Urinary bladder (tissue), 4 donors: ENCODE measurements around the gene THRAP3. TPM values are rescaled to one million over a fixed set of nuclear protein-coding genes. Genes with fewer than 3 reads are reported as not detected.
A peak's percentile ranks its signal among the peaks of the same experiment; 100 is the strongest.

Experiments
- DNase-seq: peaks from one replicate; pipeline ENCODE4 v3.0.0-alpha.2; 2015; ENCODE audit errors: extremely low spot score
- H3K27ac ChIP-seq: one replicate; pipeline ENCODE4 v1.5.1; 2013; ENCODE audit warnings: low read depth, mild to moderate bottlenecking, moderate library complexity
- H3K36me3 ChIP-seq: one replicate; pipeline ENCODE4 v1.6.1; 2013; ENCODE audit warnings: mild to moderate bottlenecking, moderate library complexity; ENCODE audit not compliant: insufficient read depth
- H3K4me1 ChIP-seq: one replicate; pipeline ENCODE4 v1.6.1; 2013; ENCODE audit warnings: mild to moderate bottlenecking, moderate library complexity; ENCODE audit not compliant: insufficient read depth
- H3K4me3 ChIP-seq: one replicate; pipeline ENCODE4 v1.5.1; 2013; ENCODE audit warnings: low read depth, low read length
- WGBS: extraction: QIAGEN DNeasy Blood & Tissue Kit; methylation state at CpG from one replicate; pipeline ENCODE4 v1.1.7; 2013; 5-methylcytosine and 5-hydroxymethylcytosine counted together
- polyA plus RNA-seq: library from polyadenylated mRNA; stranded (reverse); fragments of 200-250 nt; gene quantifications from one replicate; pipeline ENCODE4 v1.2.3, GENCODE V29; 2013
- total RNA-seq: library from RNA; depleted of rRNA; stranded (reverse); fragments of >200 nt; gene quantifications from one replicate; pipeline ENCODE4 v1.2.3, GENCODE V29; 2014
- donor health status: healthy with polysubstance abuse.
- donor health status: healthy.

THRAP3 gene
- total and polyA plus RNA-seq, 2 donors: 52.4 to 67.3 TPM

DNA sequence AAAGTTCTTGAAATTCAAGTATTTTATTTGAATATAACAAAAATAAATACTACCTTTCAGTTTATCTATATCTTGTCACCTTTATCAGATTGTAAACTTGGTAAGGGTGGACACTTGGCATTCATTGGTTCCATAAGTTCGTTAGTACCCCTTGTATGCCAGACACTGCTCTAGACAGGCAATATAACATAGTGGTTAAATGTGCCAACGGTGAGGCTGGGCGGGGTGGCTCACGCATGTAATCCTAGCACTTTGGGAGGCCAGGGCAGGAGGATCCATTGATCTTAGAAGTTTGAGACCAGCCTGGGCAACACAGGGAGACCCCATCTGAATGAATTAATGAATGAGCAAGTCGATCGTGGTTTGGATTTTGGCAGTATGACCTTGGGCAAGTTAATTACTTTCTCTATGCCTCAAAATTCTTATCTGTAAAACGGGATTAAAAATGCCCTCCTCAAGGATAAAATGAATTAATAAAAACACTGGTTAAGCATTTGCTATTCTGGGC, 55.6 kb downstream of the THRAP3 start:
- Histone ChIP-seq H3K4me3 (no peak overlapping the region), H3K36me3 (peaks cover 2% of the 10 kb centered on the region), H3K4me1 (no peaks in the 10 kb centered on the region), H3K27ac (no peak overlapping the region)
- no peak for DNase-seq
- whole genome bisulfite sequencing: 76% methylated on average over 7 of the region's 7 CpGs

DNA sequence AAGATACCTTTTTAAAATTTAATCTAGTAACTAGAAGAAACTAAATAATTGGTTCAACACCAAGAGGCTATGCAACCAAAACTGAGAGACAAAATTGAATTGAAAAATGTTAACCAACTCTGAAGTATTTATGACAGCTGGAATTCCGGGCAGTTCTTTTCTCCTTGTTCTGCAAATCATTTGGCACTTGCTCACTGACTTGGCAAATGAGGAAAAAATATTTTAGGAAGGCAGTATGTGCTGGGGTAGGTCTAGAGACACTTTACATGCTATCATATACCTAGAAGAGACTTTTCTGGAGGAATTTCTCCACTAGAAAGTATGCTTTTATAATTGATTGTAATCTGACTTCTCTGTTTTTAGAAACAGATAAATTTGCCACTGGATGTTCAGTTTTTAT, 59.8 kb downstream of the THRAP3 start:
- Histone ChIP-seq H3K27ac (no peak overlapping the region), H3K36me3 (peaks cover 9% of the 10 kb centered on the region), H3K4me1 (no peaks in the 10 kb centered on the region), H3K4me3 (no peak overlapping the region)
- DNase-seq: no peak
- WGBS: 38% methylated on average over 1 of the region's 1 CpG

DNA sequence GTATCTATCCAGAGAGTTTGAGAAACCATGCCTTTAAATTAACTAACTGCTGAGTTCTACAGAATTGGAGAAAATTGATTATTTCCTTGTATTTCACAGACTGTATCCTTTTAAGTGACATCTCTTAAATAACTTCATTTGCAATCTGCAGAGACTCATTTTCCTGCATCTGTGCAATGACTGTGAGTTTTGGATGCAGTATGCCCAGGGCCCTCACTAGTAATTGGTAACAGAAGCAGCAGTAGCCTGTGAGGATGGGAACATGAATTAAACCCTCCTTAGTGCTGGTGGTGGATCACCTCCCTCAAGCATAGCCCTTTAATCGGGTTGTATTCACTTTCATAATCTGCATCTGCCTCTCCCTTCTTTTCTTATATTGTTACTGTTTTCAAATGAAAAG, 60.3 kb downstream of the THRAP3 start:
- 71% methylated on average over 1 of the region's 1 CpG for WGBS
- Histone ChIP-seq H3K4me3 (no peak overlapping the region), H3K27ac (no peak overlapping the region), H3K4me1 (no peaks in the 10 kb centered on the region), H3K36me3 (peaks cover 10% of the 10 kb centered on the region)
- no peak for DNase-seq

DNA sequence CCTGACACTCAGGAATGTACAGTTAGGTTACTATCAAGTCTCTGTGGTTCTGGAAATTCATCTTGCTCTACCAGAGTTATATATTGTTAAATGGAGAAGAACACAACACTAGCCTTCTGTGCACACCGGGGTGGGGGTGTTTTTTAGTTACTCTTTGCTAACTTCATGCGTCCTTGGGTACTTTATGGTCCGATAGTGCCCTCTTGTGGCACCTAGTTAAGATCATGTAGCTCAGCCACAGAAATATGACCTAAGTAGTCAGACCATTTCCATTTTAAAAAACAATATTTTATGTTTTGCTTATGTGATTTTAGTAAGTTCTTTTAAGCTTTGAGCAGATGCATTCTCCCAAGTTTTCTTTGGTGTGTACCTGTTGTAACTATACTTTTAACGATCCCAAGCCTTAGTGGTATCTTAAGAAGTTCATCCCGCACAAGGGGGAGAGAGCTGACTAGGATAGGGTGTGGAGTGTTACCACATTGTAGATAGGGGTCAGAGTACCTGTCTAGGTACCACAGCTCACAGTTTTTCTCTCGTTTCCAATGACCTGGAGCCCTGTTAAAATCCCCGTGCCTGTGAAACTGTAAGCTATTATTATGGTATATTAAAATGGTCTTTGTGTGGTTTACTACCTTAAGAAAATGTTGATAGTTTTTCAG, 61.3 kb downstream of the THRAP3 start:
- peak; percentile 55 for DNase-seq
- no peak overlapping the region for H3K27ac ChIP-seq
- H3K36me3 ChIP-seq: peaks cover 12% of the 10 kb centered on the region
- H3K4me1 ChIP-seq: no peaks in the 10 kb centered on the region
- no peak overlapping the region for H3K4me3 ChIP-seq
- WGBS: 48% methylated on average over 7 of the region's 7 CpGs

DNA sequence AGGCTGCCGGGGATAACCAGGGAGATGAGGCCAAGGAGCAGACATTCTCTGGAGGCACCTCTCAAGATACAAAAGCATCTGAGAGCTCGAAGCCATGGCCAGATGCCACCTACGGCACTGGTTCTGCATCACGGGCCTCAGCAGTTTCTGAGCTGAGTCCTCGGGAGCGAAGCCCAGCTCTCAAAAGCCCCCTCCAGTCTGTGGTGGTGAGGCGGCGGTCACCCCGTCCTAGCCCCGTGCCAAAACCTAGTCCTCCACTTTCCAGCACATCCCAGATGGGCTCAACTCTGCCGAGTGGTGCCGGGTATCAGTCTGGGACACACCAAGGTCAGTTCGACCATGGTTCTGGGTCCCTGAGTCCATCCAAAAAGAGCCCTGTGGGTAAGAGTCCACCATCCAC, 62.6 kb downstream of the THRAP3 start:
- H3K27ac ChIP-seq: no peak overlapping the region
- 95% methylated on average over 13 of the region's 13 CpGs for WGBS
- no peak for DNase-seq
- peaks cover 17% of the 10 kb centered on the region for H3K36me3 ChIP-seq
- no peaks in the 10 kb centered on the region for H3K4me1 ChIP-seq
- no peak overlapping the region for H3K4me3 ChIP-seq

DNA sequence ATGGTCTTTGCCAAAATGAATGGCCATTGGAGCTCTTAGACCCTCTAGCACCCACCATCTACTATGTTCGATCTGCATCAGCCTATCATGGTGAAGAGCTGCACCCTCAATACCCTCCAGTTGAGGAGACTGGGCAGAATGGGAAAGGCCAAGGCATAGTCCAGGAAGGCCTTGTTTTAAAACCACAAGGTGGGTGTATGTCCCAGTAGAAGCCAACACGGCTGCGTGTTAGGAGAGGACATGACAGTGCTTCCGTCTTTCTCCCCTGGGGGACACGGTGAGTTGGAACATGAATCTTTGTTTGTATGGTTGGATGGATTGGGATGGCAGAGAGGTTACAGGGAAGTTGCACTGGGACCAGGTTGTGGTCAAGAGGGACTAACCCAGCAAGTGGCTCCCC, 63.4 kb downstream of the THRAP3 start:
- Histone ChIP-seq H3K4me1 (no peaks in the 10 kb centered on the region), H3K27ac (no peak overlapping the region), H3K4me3 (no peak overlapping the region), H3K36me3 (peaks cover 18% of the 10 kb centered on the region)
- DNase-seq: no peak
- 89% methylated on average over 5 of the region's 5 CpGs for WGBS

DNA sequence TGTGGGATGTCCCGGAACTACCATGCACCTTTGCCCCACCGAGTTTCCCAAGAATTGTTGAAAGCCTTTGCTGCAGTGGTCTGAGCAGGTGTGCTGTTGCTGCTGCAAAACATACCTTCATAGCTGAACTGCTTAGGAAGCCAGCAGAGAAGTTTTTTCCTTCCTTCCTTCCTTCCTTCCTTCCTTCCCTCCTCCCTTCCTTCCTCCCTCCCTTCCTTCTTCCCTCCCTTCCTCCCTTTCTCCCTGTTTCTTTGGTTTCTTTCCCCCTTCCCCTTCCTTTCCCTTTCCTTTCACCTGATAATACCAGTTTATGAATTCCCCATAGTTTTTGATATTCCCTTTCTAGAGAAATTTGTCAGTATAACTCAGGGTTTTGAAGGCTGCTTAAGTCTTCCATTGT, 71.1 kb downstream of the THRAP3 start:
- H3K4me3 ChIP-seq: no peak overlapping the region
- peaks cover 14% of the 10 kb centered on the region for H3K36me3 ChIP-seq
- H3K27ac ChIP-seq: no peak overlapping the region
- no peak for DNase-seq
- H3K4me1 ChIP-seq: no peaks in the 10 kb centered on the region
- 75% methylated on average over 2 of the region's 2 CpGs for WGBS

DNA sequence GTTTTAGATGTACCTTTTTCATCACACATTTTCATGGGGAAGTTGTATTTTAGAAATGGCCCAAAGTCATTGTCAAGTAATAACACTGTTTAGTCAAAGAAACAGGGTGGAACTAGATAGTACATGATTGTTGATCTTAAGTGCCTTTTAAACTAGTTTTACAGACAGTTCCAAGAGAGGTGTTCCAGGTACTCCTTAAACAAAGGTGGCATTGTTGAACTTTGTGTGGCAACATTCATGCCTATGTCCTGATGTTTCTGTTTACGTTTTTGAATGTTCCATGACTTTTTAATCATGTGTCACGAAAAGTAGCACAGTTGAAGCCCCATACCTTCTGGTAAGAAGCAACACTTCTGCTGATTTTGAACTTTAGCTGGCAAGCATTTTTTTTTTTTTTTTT, 72.8 kb downstream of the THRAP3 start:
- Histone ChIP-seq H3K27ac (no peak overlapping the region), H3K36me3 (peaks cover 14% of the 10 kb centered on the region), H3K4me1 (no peaks in the 10 kb centered on the region), H3K4me3 (no peak overlapping the region)
- DNase-seq: no peak
- 88% methylated on average over 2 of the region's 2 CpGs for WGBS

DNA sequence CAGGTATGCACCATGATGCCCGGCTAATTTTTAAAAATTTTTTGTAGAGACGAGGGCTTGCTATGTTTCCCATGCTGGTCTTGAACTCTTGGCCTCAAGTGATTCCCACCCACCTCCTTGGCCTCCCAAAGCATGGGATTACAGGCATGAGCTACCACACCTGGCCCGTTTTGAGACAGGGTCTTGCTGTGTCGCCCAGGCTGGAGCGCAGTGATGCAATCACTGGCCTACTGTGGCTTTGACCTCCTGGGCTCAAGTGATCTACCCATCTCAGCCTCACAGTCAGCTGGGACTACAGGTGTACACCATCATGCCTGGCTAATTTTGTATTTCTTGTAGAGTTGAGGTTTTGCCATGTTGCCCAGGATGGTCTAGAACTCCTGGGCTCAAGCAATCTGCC, 74.4 kb downstream of the THRAP3 start:
- Histone ChIP-seq H3K27ac (no peak overlapping the region), H3K4me3 (no peak overlapping the region), H3K4me1 (no peaks in the 10 kb centered on the region), H3K36me3 (peaks cover 12% of the 10 kb centered on the region)
- WGBS: 92% methylated on average over 5 of the region's 5 CpGs
- no peak for DNase-seq

DNA sequence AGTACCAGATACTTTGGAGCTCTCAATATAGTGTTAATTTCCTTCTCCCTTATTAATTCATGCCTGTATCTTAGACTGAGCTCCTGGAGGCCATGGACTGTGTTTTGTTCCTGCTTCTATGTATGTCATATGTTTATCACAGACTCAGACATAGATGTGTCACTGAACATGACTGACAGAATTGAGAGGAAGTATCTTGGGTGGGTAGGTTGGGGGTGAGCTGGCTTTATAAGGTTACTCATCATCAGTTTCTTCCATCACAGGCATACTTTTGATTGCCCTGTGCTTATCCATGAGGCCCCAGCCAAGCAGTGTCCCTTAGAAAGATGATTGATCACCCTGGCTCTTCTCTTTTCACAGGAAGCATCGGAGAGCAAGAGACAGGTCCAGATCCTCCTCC, 76.3 kb downstream of the THRAP3 start:
- no peak for DNase-seq
- H3K36me3 ChIP-seq: peaks cover 9% of the 10 kb centered on the region
- no peaks in the 10 kb centered on the region for H3K4me1 ChIP-seq
- 93% methylated on average over 1 of the region's 1 CpG for WGBS
- no peak overlapping the region for H3K4me3 ChIP-seq
- H3K27ac ChIP-seq: peak overlapping the region; percentile 34

DNA sequence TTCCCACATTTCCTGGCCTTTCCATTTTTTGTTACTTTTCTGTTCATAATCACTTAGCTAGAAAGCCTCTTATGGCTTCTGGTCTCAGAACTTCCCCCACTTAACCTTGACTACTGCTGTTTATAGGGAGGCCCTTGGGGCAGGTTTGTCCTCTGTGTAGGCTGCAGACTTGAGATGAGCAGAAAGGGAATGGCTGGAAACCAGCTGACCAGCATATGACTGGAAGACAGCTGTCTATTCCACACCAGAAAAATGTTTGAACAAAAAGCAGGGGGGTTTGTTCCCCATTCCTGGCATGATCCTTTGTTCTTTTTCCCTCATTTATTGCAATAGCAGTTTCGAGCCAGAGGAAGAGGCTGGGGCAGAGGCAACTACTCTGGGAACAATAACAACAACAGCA, 77.0 kb downstream of the THRAP3 start:
- Histone ChIP-seq H3K36me3 (peaks cover 9% of the 10 kb centered on the region), H3K4me1 (no peaks in the 10 kb centered on the region), H3K4me3 (no peak overlapping the region), H3K27ac (no peak overlapping the region)
- no peak for DNase-seq
- 87% methylated on average over 1 of the region's 1 CpG for WGBS

DNA sequence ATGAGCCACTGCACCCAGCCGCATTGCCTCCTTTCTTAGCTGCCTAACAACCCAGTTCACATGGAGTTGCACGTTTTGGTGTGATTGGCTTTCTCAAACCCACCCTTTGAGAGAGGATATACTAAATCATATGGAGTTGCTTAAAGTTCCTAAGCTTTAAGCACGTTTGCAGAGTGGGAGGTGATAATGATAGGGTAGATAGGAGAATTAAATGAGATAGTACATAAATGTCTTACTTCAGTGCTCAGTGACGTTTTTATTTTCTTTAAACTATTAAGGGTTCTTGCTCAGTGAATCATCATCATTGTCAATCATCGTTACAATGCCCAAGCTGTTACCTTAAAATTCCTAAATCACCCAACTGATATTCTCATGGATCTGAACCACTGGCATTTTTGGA, 79.0 kb downstream of the THRAP3 start:
- peaks cover 5% of the 10 kb centered on the region for H3K36me3 ChIP-seq
- WGBS: 70% methylated on average over 5 of the region's 5 CpGs

DNA sequence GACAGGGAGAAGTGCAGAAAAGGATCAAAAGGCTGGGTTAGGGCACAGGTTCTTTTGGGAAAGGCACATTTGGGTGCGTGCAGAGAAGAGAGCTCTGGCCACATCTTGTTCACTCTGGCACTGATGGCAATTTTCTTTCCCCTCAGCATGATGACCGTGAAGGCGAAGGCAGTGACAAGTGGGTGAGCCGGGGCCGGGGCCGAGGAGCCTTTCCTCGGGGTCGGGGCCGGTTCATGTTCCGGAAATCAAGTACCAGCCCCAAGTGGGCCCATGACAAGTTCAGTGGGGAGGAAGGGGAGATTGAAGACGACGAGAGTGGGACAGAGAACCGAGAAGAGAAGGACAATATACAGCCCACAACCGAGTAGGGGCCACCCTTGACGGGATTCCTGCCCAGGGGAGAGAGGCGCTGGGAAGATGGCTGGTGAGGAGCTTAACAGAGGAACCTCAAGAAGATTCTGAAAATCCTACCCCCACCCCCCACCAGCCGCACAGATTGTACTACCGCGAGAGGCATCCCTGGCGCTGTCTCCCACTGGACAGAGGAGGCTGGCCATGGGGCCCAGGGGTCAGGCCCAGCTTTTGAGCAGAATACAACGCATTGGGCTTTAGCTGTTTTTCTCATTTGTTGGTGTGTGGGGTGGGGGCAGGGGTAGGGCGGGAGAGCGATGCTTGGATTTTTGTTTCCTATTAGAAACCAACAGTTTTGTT, 79.6 kb downstream of the THRAP3 start:
- Histone ChIP-seq H3K4me3 (no peak overlapping the region), H3K4me1 (no peaks in the 10 kb centered on the region), H3K36me3 (peaks cover 5% of the 10 kb centered on the region), H3K27ac (no peak overlapping the region)
- 90% methylated on average over 23 of the region's 23 CpGs for WGBS
- no peak for DNase-seq

More for the DNA sequence above, 79.0 kb downstream of the THRAP3 start:
- no peak overlapping the region for H3K27ac ChIP-seq
- DNase-seq: no peak
- H3K4me1 ChIP-seq: no peaks in the 10 kb centered on the region
- H3K4me3 ChIP-seq: no peak overlapping the region

DNA sequence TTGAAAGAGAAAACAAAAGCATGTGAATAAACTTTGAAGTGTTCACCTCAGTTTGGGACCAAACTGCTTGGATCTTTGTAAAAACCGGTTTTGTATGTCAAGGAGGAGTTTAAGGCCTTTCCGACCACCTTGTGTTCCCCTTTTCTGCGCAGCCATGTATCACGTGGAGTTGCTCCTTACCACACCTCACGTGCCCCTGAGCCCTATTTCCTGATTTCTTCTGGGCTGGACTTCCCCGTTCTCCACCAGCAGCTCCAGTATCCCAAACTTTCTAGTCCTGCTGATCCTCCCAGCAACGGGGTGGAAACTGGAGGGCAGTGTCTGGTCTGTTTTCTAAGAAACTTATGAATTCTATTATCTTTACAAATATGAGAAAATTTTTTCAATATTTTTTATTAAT, 80.3 kb downstream of the THRAP3 start:
- no peak for DNase-seq
- Histone ChIP-seq H3K4me1 (no peaks in the 10 kb centered on the region), H3K27ac (no peak overlapping the region), H3K36me3 (peaks cover 5% of the 10 kb centered on the region), H3K4me3 (no peak overlapping the region)
- 78% methylated on average over 7 of the region's 7 CpGs for WGBS
